ENCODE measurements around the gene ITGA5.

ITGA5 gene

DNA sequence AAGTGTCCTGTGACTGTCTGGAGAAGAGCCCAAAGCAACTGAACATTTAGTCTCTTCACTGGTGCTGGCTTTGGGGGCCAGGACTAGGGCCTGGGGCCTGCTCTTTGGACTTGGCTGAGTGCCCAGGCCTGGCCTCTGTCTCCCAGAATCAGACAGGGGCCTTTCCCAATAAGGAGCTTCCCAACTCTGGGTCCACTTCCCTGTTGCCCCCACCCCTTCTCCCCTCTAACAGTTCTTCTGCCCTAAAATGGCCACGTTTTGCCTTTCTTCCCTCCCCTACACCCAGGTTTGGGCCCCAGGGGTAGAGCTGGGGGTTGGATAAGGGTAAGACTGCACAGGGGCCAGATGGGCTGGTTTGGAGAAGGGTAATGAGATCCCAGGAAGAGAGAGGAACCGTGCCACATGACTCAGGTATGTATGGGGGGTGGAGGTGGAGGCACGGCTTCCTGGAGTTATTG is 10.0 kb upstream of the ITGA5 start:
- no peak overlapping the region for H3K27ac ChIP-seq (ENCODE audit: low read length)
- no peaks in the 10 kb centered on the region for H3K9me3 ChIP-seq (ENCODE audit: control insufficient read depth, low read depth, low read length)
- H3K4me1 ChIP-seq (ENCODE audit: control insufficient read depth, low read depth, low read length) = peaks cover 24% of the 10 kb centered on the region
- H3K4me3 ChIP-seq (ENCODE audit: low read length) = no peak overlapping the region
- peaks cover 86% of the 10 kb centered on the region for H3K27me3 ChIP-seq (ENCODE audit: control insufficient read depth, insufficient read depth, low read length)
- H3K9ac ChIP-seq (ENCODE audit: low read length) = no peak overlapping the region
- H3K36me3 ChIP-seq (ENCODE audit: control insufficient read depth, low read depth, low read length) = no peaks in the 10 kb centered on the region

DNA sequence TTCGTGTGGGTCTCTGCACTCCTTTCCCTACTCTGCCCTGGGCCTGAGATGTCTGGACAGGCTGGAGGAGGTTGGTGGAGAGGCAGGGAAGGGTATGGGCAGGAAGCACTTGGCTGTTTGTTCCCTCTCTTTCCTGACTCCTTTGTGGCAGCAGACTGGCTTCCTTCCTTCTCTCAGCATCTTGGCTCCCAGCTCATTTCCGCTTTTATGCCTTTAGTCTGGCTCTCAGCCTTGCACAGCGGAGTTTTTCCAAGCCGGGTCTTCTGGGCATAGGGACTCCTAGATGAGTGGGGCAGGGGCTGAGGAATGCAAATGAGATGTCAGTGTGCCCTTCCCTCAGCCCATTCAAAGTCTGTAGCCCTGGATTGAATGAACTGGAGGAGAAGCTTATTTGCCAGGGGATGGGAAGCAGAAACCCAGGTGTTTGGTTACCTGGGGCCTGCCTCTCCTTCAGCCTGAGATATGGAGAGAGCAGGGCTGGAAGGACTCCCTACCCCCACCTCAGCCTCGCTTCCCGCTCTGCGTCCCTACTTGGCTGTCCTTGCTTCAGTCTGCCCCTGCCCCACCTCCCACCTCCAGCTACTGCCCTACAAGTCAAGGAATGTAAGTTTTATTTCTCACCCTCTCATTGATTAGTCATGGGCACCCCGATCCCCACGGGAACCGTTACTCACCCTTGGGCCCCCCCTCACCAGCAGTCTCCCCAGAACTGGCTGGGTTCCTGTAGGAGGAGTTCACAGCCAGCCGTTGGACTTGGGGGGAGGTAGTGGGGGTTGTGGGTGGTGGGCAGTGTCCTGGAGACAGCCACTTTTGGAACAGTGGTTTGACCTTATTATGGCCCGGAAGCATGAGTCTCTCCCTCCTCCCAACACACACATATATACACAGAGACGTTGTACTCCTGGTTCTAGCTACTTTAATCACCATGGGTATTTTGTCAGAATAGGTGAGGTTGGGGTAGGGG is 9.3 kb upstream of the ITGA5 start:
- Histone ChIP-seq H3K9ac (ENCODE audit: low read length) (no peak overlapping the region), H3K27me3 (ENCODE audit: control insufficient read depth, insufficient read depth, low read length) (peaks cover 89% of the 10 kb centered on the region), H3K27ac (ENCODE audit: low read length) (no peak overlapping the region), H3K4me1 (ENCODE audit: control insufficient read depth, low read depth, low read length) (peaks cover 24% of the 10 kb centered on the region), H3K9me3 (ENCODE audit: control insufficient read depth, low read depth, low read length) (no peaks in the 10 kb centered on the region), H3K36me3 (ENCODE audit: control insufficient read depth, low read depth, low read length) (no peaks in the 10 kb centered on the region), H3K4me3 (ENCODE audit: low read length) (no peak overlapping the region)

DNA sequence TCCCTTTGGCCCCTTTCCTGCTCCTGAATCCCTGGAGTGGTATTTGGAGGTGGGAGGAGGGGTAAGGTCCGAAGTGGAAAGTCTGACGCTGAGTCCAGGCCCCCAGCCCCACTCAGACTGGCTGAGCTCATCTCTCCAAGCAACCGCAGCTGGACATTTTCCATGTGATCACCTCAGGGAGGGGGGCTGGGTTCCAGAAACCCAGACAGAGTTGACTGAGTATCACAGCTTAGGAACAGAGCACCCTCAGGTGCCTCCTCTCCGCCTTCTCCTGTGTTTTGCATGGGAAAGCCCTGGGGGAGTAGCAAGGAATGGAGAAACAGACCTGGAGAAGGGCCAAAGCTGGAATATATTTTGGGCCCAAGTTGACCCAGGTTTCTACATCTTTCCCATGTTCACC is 8.0 kb upstream of the ITGA5 start:
- Histone ChIP-seq H3K27ac (ENCODE audit: low read length) (no peak overlapping the region), H3K4me1 (ENCODE audit: control insufficient read depth, low read depth, low read length) (peaks cover 18% of the 10 kb centered on the region)

DNA sequence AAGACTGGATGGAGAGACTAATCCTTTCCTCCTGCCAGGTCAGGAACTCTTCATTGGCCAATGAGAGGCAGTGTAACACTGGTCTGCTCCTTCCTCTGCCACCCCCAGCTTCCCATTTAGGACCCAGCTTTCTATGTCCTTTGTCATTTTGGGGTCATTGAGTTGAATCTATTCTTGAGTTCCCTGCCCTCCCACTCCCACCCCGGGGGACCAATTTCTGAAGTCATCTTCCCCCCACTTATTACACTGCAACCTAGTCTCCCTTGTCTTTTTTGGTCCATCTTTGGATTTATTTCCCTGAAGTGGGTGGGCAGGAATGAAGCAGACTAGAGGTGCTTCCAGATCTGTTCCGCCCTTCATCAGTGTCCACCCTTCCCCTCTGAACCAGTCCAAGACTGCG is 7.6 kb upstream of the ITGA5 start:
- peaks cover 86% of the 10 kb centered on the region for H3K27me3 ChIP-seq (ENCODE audit: control insufficient read depth, insufficient read depth, low read length)
- no peaks in the 10 kb centered on the region for H3K36me3 ChIP-seq (ENCODE audit: control insufficient read depth, low read depth, low read length)
- no peak overlapping the region for H3K27ac ChIP-seq (ENCODE audit: low read length)

More for the DNA sequence above, 8.0 kb upstream of the ITGA5 start:
- no peaks in the 10 kb centered on the region for H3K36me3 ChIP-seq (ENCODE audit: control insufficient read depth, low read depth, low read length)
- H3K27me3 ChIP-seq (ENCODE audit: control insufficient read depth, insufficient read depth, low read length) = peaks cover 86% of the 10 kb centered on the region
- no peak overlapping the region for H3K4me3 ChIP-seq (ENCODE audit: low read length)
- no peak overlapping the region for H3K9ac ChIP-seq (ENCODE audit: low read length)
- no peaks in the 10 kb centered on the region for H3K9me3 ChIP-seq (ENCODE audit: control insufficient read depth, low read depth, low read length)

DNA sequence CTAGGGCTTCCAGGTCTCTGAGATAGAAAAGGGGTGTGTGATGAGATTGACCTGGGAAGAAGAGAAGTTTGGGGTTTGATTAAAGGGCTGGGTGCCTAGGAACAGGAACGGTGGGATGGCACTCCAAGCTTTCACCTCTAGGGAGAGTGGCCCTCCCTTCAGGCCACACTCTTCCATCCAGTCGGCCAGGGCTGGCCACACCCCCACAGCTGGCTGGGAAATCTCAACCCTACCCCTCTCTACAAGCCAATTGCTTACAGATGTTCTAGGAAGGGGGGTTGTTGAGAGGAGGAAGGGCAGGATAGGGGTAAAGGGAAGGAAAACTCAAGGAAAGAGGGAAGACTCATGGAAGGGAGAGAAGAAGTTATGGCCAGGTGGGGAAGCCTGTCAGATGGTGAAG is 6.6 kb upstream of the ITGA5 start:
- H3K27me3 ChIP-seq (ENCODE audit: control insufficient read depth, insufficient read depth, low read length) = peaks cover 82% of the 10 kb centered on the region
- H3K4me3 ChIP-seq (ENCODE audit: low read length) = no peak overlapping the region
- H3K9ac ChIP-seq (ENCODE audit: low read length) = no peak overlapping the region
- H3K36me3 ChIP-seq (ENCODE audit: control insufficient read depth, low read depth, low read length) = no peaks in the 10 kb centered on the region
- no peaks in the 10 kb centered on the region for H3K9me3 ChIP-seq (ENCODE audit: control insufficient read depth, low read depth, low read length)
- no peak overlapping the region for H3K27ac ChIP-seq (ENCODE audit: low read length)
- peaks cover 19% of the 10 kb centered on the region for H3K4me1 ChIP-seq (ENCODE audit: control insufficient read depth, low read depth, low read length)

More for the DNA sequence above, 7.6 kb upstream of the ITGA5 start:
- no peak overlapping the region for H3K4me3 ChIP-seq (ENCODE audit: low read length)
- H3K9ac ChIP-seq (ENCODE audit: low read length) = no peak overlapping the region
- H3K4me1 ChIP-seq (ENCODE audit: control insufficient read depth, low read depth, low read length) = peaks cover 16% of the 10 kb centered on the region
- H3K9me3 ChIP-seq (ENCODE audit: control insufficient read depth, low read depth, low read length) = no peaks in the 10 kb centered on the region

DNA sequence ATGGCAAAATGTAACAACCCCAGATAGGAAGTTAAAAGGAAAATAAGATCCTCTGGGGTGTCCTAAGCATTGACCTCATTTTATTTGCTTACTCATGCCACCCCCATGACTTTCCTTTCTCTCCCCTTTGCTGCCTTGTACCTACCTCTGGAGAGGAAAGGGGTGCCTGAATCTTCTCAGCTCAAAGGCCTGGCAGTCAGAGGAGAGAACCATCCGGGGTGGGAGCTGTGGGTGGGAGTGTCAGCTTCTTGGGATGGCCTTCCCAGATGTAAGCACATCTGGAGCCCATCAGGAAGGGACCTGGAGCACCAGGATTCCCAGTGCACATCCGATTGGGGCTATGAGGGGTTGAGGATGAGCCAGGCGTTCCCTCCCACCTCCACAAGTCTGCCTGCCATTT is 5.2 kb upstream of the ITGA5 start:
- H3K9me3 ChIP-seq (ENCODE audit: control insufficient read depth, low read depth, low read length) = no peaks in the 10 kb centered on the region
- H3K4me1 ChIP-seq (ENCODE audit: control insufficient read depth, low read depth, low read length) = peaks cover 33% of the 10 kb centered on the region
- H3K36me3 ChIP-seq (ENCODE audit: control insufficient read depth, low read depth, low read length) = no peaks in the 10 kb centered on the region
- no peak overlapping the region for H3K9ac ChIP-seq (ENCODE audit: low read length)
- H3K4me3 ChIP-seq (ENCODE audit: low read length) = no peak overlapping the region
- peaks cover 82% of the 10 kb centered on the region for H3K27me3 ChIP-seq (ENCODE audit: control insufficient read depth, insufficient read depth, low read length)
- no peak overlapping the region for H3K27ac ChIP-seq (ENCODE audit: low read length)

DNA sequence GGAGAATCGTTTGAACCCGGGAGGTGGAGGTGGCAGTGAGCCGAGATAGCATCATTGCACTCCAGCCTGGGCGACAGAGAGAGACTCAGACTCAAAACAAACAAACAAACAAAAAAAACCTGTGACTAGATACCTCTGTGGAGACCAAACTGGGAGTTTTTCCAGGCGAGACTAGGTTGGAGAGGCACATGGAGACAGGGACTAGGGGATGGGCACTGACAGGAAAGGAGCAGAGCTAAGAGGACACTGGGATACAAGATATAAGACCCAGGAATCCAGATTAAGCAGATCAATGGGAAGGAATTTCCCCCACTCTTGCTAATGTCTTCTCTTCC is 4.7 kb upstream of the ITGA5 start:
- no peaks in the 10 kb centered on the region for H3K36me3 ChIP-seq (ENCODE audit: control insufficient read depth, low read depth, low read length)
- H3K9me3 ChIP-seq (ENCODE audit: control insufficient read depth, low read depth, low read length) = no peaks in the 10 kb centered on the region
- H3K4me3 ChIP-seq (ENCODE audit: low read length) = no peak overlapping the region
- H3K9ac ChIP-seq (ENCODE audit: low read length) = no peak overlapping the region
- no peak overlapping the region for H3K27ac ChIP-seq (ENCODE audit: low read length)
- peaks cover 81% of the 10 kb centered on the region for H3K27me3 ChIP-seq (ENCODE audit: control insufficient read depth, insufficient read depth, low read length)
- peaks cover 33% of the 10 kb centered on the region for H3K4me1 ChIP-seq (ENCODE audit: control insufficient read depth, low read depth, low read length)

DNA sequence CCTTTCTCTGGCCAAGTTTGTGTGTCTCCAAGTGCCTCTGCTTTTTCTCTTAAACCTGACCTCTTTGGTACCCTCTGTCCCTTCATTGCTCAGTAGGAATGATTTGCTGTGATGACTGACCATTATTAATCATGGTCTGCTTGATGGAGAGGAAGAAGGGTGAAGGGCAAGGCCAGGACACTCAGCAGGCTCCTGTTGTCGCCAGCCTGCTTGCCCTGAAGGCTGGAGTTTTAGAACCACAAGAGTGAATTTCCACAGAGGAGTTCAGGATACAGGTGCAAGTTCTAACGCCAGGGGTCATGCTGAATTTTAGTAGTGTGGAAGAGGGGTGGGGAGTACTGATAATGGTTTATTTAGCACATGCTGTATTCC is 2.8 kb upstream of the ITGA5 start:
- H3K27ac ChIP-seq (ENCODE audit: low read length) = no peak overlapping the region
- H3K9ac ChIP-seq (ENCODE audit: low read length) = no peak overlapping the region
- H3K27me3 ChIP-seq (ENCODE audit: control insufficient read depth, insufficient read depth, low read length) = peaks cover 81% of the 10 kb centered on the region
- no peaks in the 10 kb centered on the region for H3K9me3 ChIP-seq (ENCODE audit: control insufficient read depth, low read depth, low read length)
- H3K4me3 ChIP-seq (ENCODE audit: low read length) = no peak overlapping the region
- H3K4me1 ChIP-seq (ENCODE audit: control insufficient read depth, low read depth, low read length) = peaks cover 30% of the 10 kb centered on the region
- no peaks in the 10 kb centered on the region for H3K36me3 ChIP-seq (ENCODE audit: control insufficient read depth, low read depth, low read length)

DNA sequence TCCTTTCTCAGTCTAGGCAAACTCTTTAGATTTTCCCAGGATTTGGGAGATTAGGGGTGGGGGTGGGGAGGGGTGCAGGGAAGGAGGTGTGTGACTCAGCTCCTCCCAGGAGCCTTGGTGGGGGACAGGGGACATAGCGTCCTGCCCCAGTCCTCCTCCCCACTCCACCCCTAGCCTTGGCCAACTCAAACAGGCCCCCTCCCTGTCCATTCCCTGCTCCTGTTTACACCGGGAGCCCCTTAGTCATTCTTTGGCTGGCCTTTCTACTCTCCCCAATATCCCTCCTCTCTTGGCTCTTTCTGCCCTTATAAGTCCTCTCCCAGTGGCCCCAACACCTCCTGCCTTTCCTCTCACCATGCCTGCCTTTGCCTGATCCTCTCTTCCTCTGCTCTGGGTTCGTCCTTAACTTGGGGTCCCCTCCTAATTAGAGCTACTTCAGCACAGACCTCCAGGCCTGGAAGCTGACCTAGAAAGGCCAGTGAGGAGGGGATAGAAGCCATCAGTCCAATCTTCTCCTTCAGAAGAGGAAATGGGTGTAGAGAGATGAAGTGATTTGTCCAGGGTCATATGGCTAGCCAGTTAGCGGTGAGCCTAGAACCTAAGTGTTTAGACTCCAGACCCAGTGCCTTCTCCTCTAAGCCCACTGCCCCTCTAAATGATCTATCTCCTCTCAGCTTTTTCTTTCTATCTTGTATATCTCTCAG is 2.3 kb upstream of the ITGA5 start:
- Histone ChIP-seq H3K4me1 (ENCODE audit: control insufficient read depth, low read depth, low read length) (peaks cover 30% of the 10 kb centered on the region), H3K9ac (ENCODE audit: low read length) (no peak overlapping the region), H3K4me3 (ENCODE audit: low read length) (no peak overlapping the region)

DNA sequence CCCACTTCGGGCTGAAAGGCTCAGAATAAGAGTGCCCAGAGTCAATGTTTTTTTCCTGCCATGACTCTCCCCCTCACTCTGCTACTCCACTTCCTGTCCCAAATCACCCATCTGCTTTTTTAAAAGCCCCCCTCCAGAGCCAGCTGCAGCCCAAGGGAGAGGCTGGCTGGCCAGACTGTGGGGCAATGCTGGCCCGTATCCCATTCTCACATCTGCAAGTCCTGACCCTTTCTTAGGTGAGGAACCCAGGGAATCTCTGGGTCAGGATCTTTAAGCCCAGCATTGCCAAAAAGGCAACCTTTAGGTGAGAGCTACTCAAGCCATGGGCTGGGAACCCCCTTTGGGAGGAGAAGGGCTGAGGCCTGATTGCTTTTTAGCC is 1.7 kb upstream of the ITGA5 start:
- H3K27me3 ChIP-seq (ENCODE audit: control insufficient read depth, insufficient read depth, low read length) = peaks cover 77% of the 10 kb centered on the region
- H3K4me1 ChIP-seq (ENCODE audit: control insufficient read depth, low read depth, low read length) = peaks cover 30% of the 10 kb centered on the region
- no peak overlapping the region for H3K4me3 ChIP-seq (ENCODE audit: low read length)
- H3K27ac ChIP-seq (ENCODE audit: low read length) = no peak overlapping the region
- no peaks in the 10 kb centered on the region for H3K9me3 ChIP-seq (ENCODE audit: control insufficient read depth, low read depth, low read length)
- no peaks in the 10 kb centered on the region for H3K36me3 ChIP-seq (ENCODE audit: control insufficient read depth, low read depth, low read length)
- H3K9ac ChIP-seq (ENCODE audit: low read length) = no peak overlapping the region

More for the DNA sequence above, 2.3 kb upstream of the ITGA5 start:
- no peaks in the 10 kb centered on the region for H3K36me3 ChIP-seq (ENCODE audit: control insufficient read depth, low read depth, low read length)
- no peak overlapping the region for H3K27ac ChIP-seq (ENCODE audit: low read length)
- H3K9me3 ChIP-seq (ENCODE audit: control insufficient read depth, low read depth, low read length) = no peaks in the 10 kb centered on the region
- peaks cover 81% of the 10 kb centered on the region for H3K27me3 ChIP-seq (ENCODE audit: control insufficient read depth, insufficient read depth, low read length)

DNA sequence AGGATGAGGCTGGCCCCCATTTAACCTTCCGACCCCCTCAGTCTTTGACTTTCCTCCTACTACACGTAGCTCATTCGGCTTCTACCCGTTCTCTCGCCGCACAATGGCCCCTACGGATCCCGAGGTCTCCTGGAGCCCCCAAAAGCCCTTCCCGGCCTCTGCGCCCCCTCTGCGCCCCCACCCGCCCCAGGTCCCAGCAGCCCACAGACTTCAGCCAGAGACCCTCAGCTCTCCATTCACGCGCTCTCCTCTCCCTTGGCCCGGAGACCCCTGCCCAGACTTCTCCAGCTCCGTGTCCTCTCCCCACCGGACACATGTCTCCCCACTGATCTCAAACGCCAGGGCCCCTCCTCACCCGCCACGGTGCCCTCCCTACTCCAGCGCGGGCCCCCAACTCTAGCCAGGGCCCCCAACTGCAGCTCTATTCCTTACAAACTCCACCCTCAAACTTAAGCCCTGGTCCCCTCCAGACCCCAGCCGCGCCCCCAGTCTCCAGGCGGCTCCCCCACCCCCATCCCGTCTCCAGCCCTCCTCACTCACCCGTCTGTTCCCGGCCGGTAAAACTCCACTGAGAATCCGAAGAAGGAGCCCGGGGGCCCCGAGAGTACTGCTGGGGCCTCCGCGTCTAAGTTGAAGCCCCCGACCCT is 502 bp downstream of the ITGA5 start:
- Histone ChIP-seq H3K27me3 (ENCODE audit: control insufficient read depth, insufficient read depth, low read length) (peaks cover 62% of the 10 kb centered on the region), H3K4me3 (ENCODE audit: low read length) (peak overlapping the region; percentile 69), H3K27ac (ENCODE audit: low read length) (no peak overlapping the region), H3K9ac (ENCODE audit: low read length) (peak overlapping the region; percentile 58), H3K4me1 (ENCODE audit: control insufficient read depth, low read depth, low read length) (peaks cover 30% of the 10 kb centered on the region), H3K9me3 (ENCODE audit: control insufficient read depth, low read depth, low read length) (no peaks in the 10 kb centered on the region), H3K36me3 (ENCODE audit: control insufficient read depth, low read depth, low read length) (no peaks in the 10 kb centered on the region)

Measured in iPS-18a (cell line).